NCI-H2196 treated with DMSO at 0.1 percent for 48 hours (cell line): ENCODE results near the gene CC2D2A.

Experiments
- DNase-seq: peaks from one replicate; lab custom pipeline; 2025; ENCODE audit not compliant: unreplicated experiment; lab: John Stamatoyannopoulos, UW

CC2D2A gene

GRCh38 chr4:15469402-15470127 is at the start of gene CC2D2A:
Gene CC2D2A (plus strand): TSS chr4:15469882. CDS start chr4:15475933, 6,051 bp downstream.
- no peak for DNase-seq

- no peak for DNase-seq
Measured at GRCh38 chr4:15420642-15421041, 49.0 kb upstream of the CC2D2A start.

GRCh38 chr4:15423285-15423711 is 46.4 kb upstream of the CC2D2A start:
- no peak for DNase-seq

- DNase-seq: no peak
Measured at GRCh38 chr4:15425520-15425919, 44.2 kb upstream of the CC2D2A start.

- DNase-seq: no peak
Measured at GRCh38 chr4:15427161-15427560, 42.5 kb upstream of the CC2D2A start.

GRCh38 chr4:15427701-15428100 is 42.0 kb upstream of the CC2D2A start, which contains the start of gene C1QTNF7:
Gene C1QTNF7 (plus strand): TSS chr4:15428033. CDS start chr4:15435744, 7,711 bp downstream.
- no peak for DNase-seq

GRCh38 chr4:15428611-15429010 is 41.1 kb upstream of the CC2D2A start:
- DNase-seq: no peak

GRCh38 chr4:15434091-15434490 is 35.6 kb upstream of the CC2D2A start:
- DNase-seq: no peak

- DNase-seq: no peak
Measured at GRCh38 chr4:15434676-15435075, 35.0 kb upstream of the CC2D2A start.

- DNase-seq: no peak
Measured at GRCh38 chr4:15436513-15436912, 33.2 kb upstream of the CC2D2A start.

GRCh38 chr4:15438939-15439524 is 30.6 kb upstream of the CC2D2A start:
- DNase-seq: no peak

GRCh38 chr4:15443371-15444160 is 26.1 kb upstream of the CC2D2A start:
- DNase-seq: no peak

GRCh38 chr4:15444276-15444675 is 25.4 kb upstream of the CC2D2A start:
- no peak for DNase-seq

GRCh38 chr4:15444879-15445547 is 24.7 kb upstream of the CC2D2A start:
- no peak for DNase-seq

- DNase-seq: no peak
Measured at GRCh38 chr4:15451181-15451865, 18.4 kb upstream of the CC2D2A start.

- no peak for DNase-seq
Measured at GRCh38 chr4:15451866-15452765, 17.6 kb upstream of the CC2D2A start.

- no peak for DNase-seq
Measured at GRCh38 chr4:15455290-15455689, 14.4 kb upstream of the CC2D2A start.

GRCh38 chr4:15457406-15458201 is 12.1 kb upstream of the CC2D2A start:
- DNase-seq: no peak

GRCh38 chr4:15458616-15459015 is 11.1 kb upstream of the CC2D2A start:
- no peak for DNase-seq
